Adrenal gland (tissue), 12 donors: Measurements from ENCODE around the gene CKS1B. TPM values are rescaled to one million over a fixed set of nuclear protein-coding genes. Genes with fewer than 3 reads are reported as not detected.

ENCODE experiments used
- DNase-seq, 7 donors: peaks; one replicate each; pipeline ENCODE4 v3.0.0-alpha.2; 2019 to 2020
- H3K27ac ChIP-seq, 5 donors: fragments of 200-600 bp; sonication (generic) in 4 of 5; 1 replicate in 3 of 5; 2 replicates in 2 of 5; pipeline versions ENCODE4 v1.5.1 to v1.8.0; 2016 to 2020; ENCODE audit warnings: mild to moderate bottlenecking in 1 of 5
- H3K27me3 ChIP-seq: fragments of 200-600 bp; 2 replicates; pipeline ENCODE4 v1.8.0; 2021
- H3K36me3 ChIP-seq, 2 donors: fragments of 200-600 bp; replicated peaks in 1 of 2; 1 replicate in 1 of 2; 2 replicates in 1 of 2; pipeline versions ENCODE4 v1.5.1 to v1.8.0; 2018 to 2022
- H3K4me1 ChIP-seq, 2 donors: fragments of 200-600 bp; replicated peaks in 1 of 2; 1 replicate in 1 of 2; 2 replicates in 1 of 2; pipeline versions ENCODE4 v1.5.1 to v1.8.0; 2018 to 2021
- H3K4me3 ChIP-seq, 4 donors: fragments of 200-600 bp; sonication (generic) in 3 of 4; one replicate each; pipeline ENCODE4 v1.5.1; 2016 to 2018
- H3K9me3 ChIP-seq, 3 donors: fragments of 200-600 bp; sonication (generic) in 1 of 3; replicated peaks in 1 of 3; 1 replicate in 2 of 3; 2 replicates in 1 of 3; pipeline versions ENCODE4 v1.5.1 to v1.8.0; 2016 to 2021
- POLR2A ChIP-seq, 2 donors: fragments of 450-650 bp; IDR thresholded peaks; one replicate each; pipeline ENCODE4 v1.6.1; 2017; ENCODE audit warnings: antibody characterized with exemption in 2 of 2, mild to moderate bottlenecking in 2 of 2, moderate library complexity in 1 of 2
- WGBS, 4 donors: extraction: QIAGEN DNeasy Blood & Tissue Kit in 2 of 4; methylation state at CpG; one replicate each; pipeline versions ENCODE4 v1.1.5 to v1.1.7; 2013 to 2017; 5-methylcytosine and 5-hydroxymethylcytosine counted together
- intact Hi-C, 2 donors: fragments of 100-400 bp; cut with DNase I; formaldehyde crosslinking; loops; one replicate each; pipeline versions ENCODE4 v1.14.1 to v1.15.0; 2022 to 2023
- polyA plus RNA-seq, 3 donors: library from polyadenylated mRNA; stranded (reverse); fragments of 200-250 nt in 2 of 3; fragments of 350-450 nt in 1 of 3; fragmentation: Illumina TruSeq in 1 of 3; extraction: RNeasy Lipid Tissue Mini Kit (QIAGEN cat#74804) in 1 of 3; gene quantifications; one replicate each; pipeline ENCODE4 v1.2.3, GENCODE V29; 2013 to 2014
- total RNA-seq, 9 donors: library from RNA; depleted of rRNA in 4 of 9; stranded (reverse); fragments of >200 nt in 4 of 9; fragments of 120-200 nt in 1 of 9; fragmentation: NEBNext Ultra II Directional in 1 of 9; extraction: Animal tissue kit (Norgen Biotek cat#: 25700) in 1 of 9; gene quantifications; one replicate each; pipeline versions ENCODE4 v1.1.0 to v1.2.4, GENCODE V29; 2013 to 2023
- TF ChIP-seq, protein P1 (sequence below), 6 experiments: fragments of 450-650 bp in 4 of 6; fragments of 200-600 bp in 2 of 6; sonication (generic) in 1 of 6; IDR thresholded peaks; 1 replicate in 5 of 6; 2 replicates in 1 of 6; pipeline versions ENCODE4 v1.5.1 to v1.8.0; 2016 to 2021; ENCODE audit warnings: antibody characterized with exemption in 6 of 6, mild to moderate bottlenecking in 2 of 6, moderate library complexity in 1 of 6
- donor health status: healthy with polysubstance abuse.
- donor health status: Bipolar disorder and iron deficiency.
- donor health status: DM: yes; HTN: yes; CAD: no.
- donor health status: DM: no; HTN: no; CAD: no.
- donor health status: DM: no; HTN: no; CAD: no.
- donor health status: DM: yes; HTN: yes; CAD: no.

The CKS1B gene
- total and polyA plus RNA-seq, 12 donors, result 12.4 to 87.0 (median 29.5) TPM

DNA sequence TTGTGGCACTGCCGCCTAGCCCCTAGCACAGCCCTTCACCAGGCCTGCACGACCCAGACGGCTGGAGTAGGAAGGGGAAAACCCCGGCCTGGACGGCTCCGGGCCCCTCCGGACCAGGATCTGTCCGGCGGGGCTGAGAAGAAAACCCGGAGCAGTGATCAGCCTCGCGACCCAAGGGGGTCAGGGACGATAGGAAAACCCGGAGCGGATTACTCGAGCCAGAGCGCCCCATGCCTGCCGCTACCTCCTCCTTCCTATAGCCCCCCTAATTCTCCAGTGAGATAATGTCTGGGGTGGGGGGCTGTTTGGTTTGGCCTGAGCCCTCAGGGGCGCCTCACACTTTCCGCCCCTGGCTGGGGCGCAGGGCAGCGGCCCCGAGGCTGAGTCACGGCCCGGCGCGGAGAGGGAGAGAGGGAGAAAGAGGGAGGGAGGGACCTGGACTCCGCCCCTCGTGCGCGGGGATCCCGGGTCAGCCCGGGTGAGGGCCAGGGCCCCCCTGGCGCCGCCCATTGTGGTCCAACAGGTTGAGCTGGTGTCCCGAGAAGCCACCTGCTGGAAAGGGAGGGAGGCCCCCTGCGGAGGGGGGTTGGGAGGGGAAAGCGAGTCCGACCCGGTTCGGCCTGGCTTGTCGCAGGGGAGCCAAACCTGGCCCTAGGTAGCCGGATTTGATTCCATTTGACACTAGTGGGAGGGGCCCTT is 26.4 kb downstream of the CKS1B start:
- 0 to 1% (median 1%) methylated on average over 6 to 43 of the region's 43 CpGs for WGBS, 4 donors
- Histone ChIP-seq H3K27me3 (no peaks in the 10 kb centered on the region), H3K4me1 (peaks cover 32 to 34% of the 10 kb centered on the region in 2 donors), H3K27ac (peak overlapping the region; percentile 87 to 99 (median 96)), H3K9me3 (no peaks in the 10 kb centered on the region), H3K4me3 (peak overlapping the region; percentile 14 to 73 (median 52)), H3K36me3 (no peaks in the 10 kb centered on the region)
- peak; percentile 93 to 97 (median 94) for DNase-seq
- intact Hi-C loops, result loop anchor here in 1 of 2 donors (5.0 kb wide), 1 partner anchor 34 kb away; no protein-coding TSS in a partner anchor
- TF ChIP-seq, protein P1, sequence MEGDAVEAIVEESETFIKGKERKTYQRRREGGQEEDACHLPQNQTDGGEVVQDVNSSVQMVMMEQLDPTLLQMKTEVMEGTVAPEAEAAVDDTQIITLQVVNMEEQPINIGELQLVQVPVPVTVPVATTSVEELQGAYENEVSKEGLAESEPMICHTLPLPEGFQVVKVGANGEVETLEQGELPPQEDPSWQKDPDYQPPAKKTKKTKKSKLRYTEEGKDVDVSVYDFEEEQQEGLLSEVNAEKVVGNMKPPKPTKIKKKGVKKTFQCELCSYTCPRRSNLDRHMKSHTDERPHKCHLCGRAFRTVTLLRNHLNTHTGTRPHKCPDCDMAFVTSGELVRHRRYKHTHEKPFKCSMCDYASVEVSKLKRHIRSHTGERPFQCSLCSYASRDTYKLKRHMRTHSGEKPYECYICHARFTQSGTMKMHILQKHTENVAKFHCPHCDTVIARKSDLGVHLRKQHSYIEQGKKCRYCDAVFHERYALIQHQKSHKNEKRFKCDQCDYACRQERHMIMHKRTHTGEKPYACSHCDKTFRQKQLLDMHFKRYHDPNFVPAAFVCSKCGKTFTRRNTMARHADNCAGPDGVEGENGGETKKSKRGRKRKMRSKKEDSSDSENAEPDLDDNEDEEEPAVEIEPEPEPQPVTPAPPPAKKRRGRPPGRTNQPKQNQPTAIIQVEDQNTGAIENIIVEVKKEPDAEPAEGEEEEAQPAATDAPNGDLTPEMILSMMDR (IDR thresholded peaks at IDR 0.05), result peak in 4 of 6 experiments; percentile 18 to 52 (median 31)
- TF ChIP-seq POLR2A (IDR thresholded peaks at IDR 0.05), result peak; percentile 75 to 95

DNA sequence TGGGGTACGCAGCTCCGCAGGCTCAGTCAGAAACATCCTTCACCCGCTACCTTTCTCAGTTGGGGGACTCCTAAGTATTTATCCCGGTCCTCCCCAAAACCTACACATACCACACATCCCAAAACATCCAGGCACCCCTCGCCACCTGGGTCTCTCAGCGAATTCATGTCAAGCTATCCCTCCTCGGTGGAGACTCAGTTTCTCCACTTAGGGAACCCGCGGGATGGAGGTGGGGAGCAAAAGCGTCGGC is 26.9 kb downstream of the CKS1B start:
- H3K36me3 ChIP-seq, result no peaks in the 10 kb centered on the region
- intact Hi-C loops, result loop anchor here in 1 of 2 donors (5.0 kb wide), 1 partner anchor 34 kb away; no protein-coding TSS in a partner anchor
- no peak for DNase-seq
- peak overlapping the region; percentile 14 to 73 (median 52) for H3K4me3 ChIP-seq
- WGBS, 4 donors, result 0% methylated on average over 5 to 11 of the region's 11 CpGs
- no peak for TF ChIP-seq POLR2A (IDR thresholded peaks at IDR 0.05)
- TF ChIP-seq, protein P1 (IDR thresholded peaks at IDR 0.05), result no peak
- no peaks in the 10 kb centered on the region for H3K27me3 ChIP-seq
- no peaks in the 10 kb centered on the region for H3K9me3 ChIP-seq
- peaks cover 36 to 39% of the 10 kb centered on the region in 2 donors for H3K4me1 ChIP-seq
- peak overlapping the region; percentile 87 to 99 (median 96) for H3K27ac ChIP-seq

DNA sequence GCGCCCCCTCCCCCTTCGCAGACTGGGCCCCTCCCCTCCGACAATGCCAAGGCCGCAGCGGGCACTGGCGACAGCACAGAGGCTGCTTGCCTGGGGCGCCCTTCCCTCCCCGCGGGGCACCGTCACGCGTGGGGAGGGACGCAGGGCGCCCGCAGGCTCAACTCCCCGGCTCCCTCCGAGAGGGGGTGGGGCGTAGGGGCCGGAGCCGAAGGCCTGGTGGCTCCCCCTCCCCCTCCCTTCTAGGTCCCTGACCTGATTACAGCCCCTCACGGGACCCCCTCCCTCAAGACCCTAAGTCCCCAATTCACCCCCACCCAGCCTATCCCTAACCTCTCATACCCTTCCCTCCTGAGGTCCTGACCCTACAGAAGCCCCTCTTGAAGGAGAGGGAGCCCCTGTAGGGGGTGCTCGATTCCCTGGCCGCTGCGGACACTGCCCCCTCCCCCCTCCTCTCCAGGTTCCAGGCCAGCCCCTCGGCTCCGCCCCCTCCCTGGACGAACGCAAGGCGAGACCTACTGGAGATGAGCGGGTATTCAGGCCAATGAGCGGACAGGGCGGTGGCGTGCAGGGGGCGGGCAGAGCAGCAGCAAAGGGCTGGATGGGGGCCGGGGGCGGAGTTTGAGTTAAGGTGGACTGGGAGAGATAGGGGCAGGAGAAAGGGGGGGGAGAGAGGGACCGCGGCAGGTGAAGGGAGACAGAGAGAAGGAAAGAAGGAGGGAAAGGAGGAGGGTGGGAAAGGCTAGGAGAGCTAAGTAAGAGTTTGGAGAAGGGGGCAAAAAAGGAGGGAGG is 27.4 kb downstream of the CKS1B start:
- 0 to 2% (median 1%) methylated on average over 4 to 38 of the region's 38 CpGs for WGBS, 4 donors
- no peaks in the 10 kb centered on the region for H3K36me3 ChIP-seq
- peaks cover 42 to 44% of the 10 kb centered on the region in 2 donors for H3K4me1 ChIP-seq
- intact Hi-C loops, result loop anchor here in 1 of 2 donors (5.0 kb wide), 1 partner anchor 35 kb away; no protein-coding TSS in a partner anchor
- no peaks in the 10 kb centered on the region for H3K9me3 ChIP-seq
- peak overlapping the region; percentile 87 to 99 (median 96) for H3K27ac ChIP-seq
- TF ChIP-seq, protein P1 (IDR thresholded peaks at IDR 0.05), result peak in 4 of 6 experiments; percentile 17 to 47 (median 26)
- TF ChIP-seq POLR2A (IDR thresholded peaks at IDR 0.05), result peak; percentile 45 to 79
- peak; percentile 100 for DNase-seq
- H3K27me3 ChIP-seq, result no peaks in the 10 kb centered on the region
- peak overlapping the region; percentile 14 to 73 (median 52) for H3K4me3 ChIP-seq
